ENCODE results near the gene EPB41L4B. TPM values are rescaled to one million over a fixed set of nuclear protein-coding genes. Genes with fewer than 3 reads are reported as not detected.
"Not testable (repeated sequence)": the region's sequence is repeated elsewhere in the genome, so short reads cannot be mapped to it uniquely, and the experiment has no call there.

Gene EPB41L4B
- polyA plus RNA-seq, 2 donors: 0.62 to 1.3 TPM

GRCh38 chr9:109344866-109345265 lies 24.0 kb upstream of the EPB41L4B start:
- Histone ChIP-seq H3K4me3 (ENCODE audit: low read depth in 1 of 2, low read length in 2 of 2) (no peak overlapping the region), H3K27me3 (ENCODE audit: control insufficient read depth in 1 of 2, insufficient read depth in 2 of 2, low read length in 2 of 2) (no peaks in the 10 kb centered on the region), H3K36me3 (ENCODE audit: control insufficient read depth in 2 of 2, insufficient read depth in 2 of 2, low read length in 1 of 2) (no peaks in the 10 kb centered on the region), H3K27ac (ENCODE audit: low read depth in 2 of 2, low read length in 1 of 2) (no peak overlapping the region), H3K4me1 (ENCODE audit: control insufficient read depth in 2 of 2, insufficient read depth in 2 of 2, low read length in 1 of 2) (peaks cover 0 to 8% of the 10 kb centered on the region in 2 donors), H3K9me3 (ENCODE audit: control insufficient read depth in 2 of 2, insufficient read depth in 1 of 2, low read depth in 1 of 2, low read length in 1 of 2) (no peaks in the 10 kb centered on the region)
- WGBS, 2 donors: 62 to 70% methylated on average over 3 of the region's 3 CpGs

GRCh38 chr9:109342878-109343277 lies 22.0 kb upstream of the EPB41L4B start:
- no peaks in the 10 kb centered on the region for H3K27me3 ChIP-seq (ENCODE audit: control insufficient read depth in 1 of 2, insufficient read depth in 2 of 2, low read length in 2 of 2)
- no peaks in the 10 kb centered on the region for H3K9me3 ChIP-seq (ENCODE audit: control insufficient read depth in 2 of 2, insufficient read depth in 1 of 2, low read depth in 1 of 2, low read length in 1 of 2)
- 84 to 85% methylated on average over 4 of the region's 4 CpGs for WGBS, 2 donors
- no peak overlapping the region for H3K27ac ChIP-seq (ENCODE audit: low read depth in 2 of 2, low read length in 1 of 2)
- H3K4me1 ChIP-seq (ENCODE audit: control insufficient read depth in 2 of 2, insufficient read depth in 2 of 2, low read length in 1 of 2): peaks cover 0 to 8% of the 10 kb centered on the region in 2 donors
- H3K36me3 ChIP-seq (ENCODE audit: control insufficient read depth in 2 of 2, insufficient read depth in 2 of 2, low read length in 1 of 2): no peaks in the 10 kb centered on the region
- no peak overlapping the region for H3K4me3 ChIP-seq (ENCODE audit: low read depth in 1 of 2, low read length in 2 of 2)

- Histone ChIP-seq H3K4me1 (ENCODE audit: control insufficient read depth in 2 of 2, insufficient read depth in 2 of 2, low read length in 1 of 2) (peaks cover 0 to 8% of the 10 kb centered on the region in 2 donors), H3K27ac (ENCODE audit: low read depth in 2 of 2, low read length in 1 of 2) (no peak overlapping the region), H3K4me3 (ENCODE audit: low read depth in 1 of 2, low read length in 2 of 2) (no peak overlapping the region), H3K27me3 (ENCODE audit: control insufficient read depth in 1 of 2, insufficient read depth in 2 of 2, low read length in 2 of 2) (no peaks in the 10 kb centered on the region), H3K9me3 (ENCODE audit: control insufficient read depth in 2 of 2, insufficient read depth in 1 of 2, low read depth in 1 of 2, low read length in 1 of 2) (no peaks in the 10 kb centered on the region), H3K36me3 (ENCODE audit: control insufficient read depth in 2 of 2, insufficient read depth in 2 of 2, low read length in 1 of 2) (no peaks in the 10 kb centered on the region)
- whole genome bisulfite sequencing, 2 donors: 32 to 42% methylated on average over 6 of the region's 6 CpGs
Measured at GRCh38 chr9:109341561-109341960, 20.7 kb upstream of the EPB41L4B start.

- not testable (repeated sequence) for H3K27me3 ChIP-seq (ENCODE audit: control insufficient read depth in 1 of 2, insufficient read depth in 2 of 2, low read length in 2 of 2); H3K36me3 ChIP-seq (ENCODE audit: control insufficient read depth in 2 of 2, insufficient read depth in 2 of 2, low read length in 1 of 2); H3K4me1 ChIP-seq (ENCODE audit: control insufficient read depth in 2 of 2, insufficient read depth in 2 of 2, low read length in 1 of 2); H3K9me3 ChIP-seq (ENCODE audit: control insufficient read depth in 2 of 2, insufficient read depth in 1 of 2, low read depth in 1 of 2, low read length in 1 of 2); H3K4me3 ChIP-seq (ENCODE audit: low read depth in 1 of 2, low read length in 2 of 2); H3K27ac ChIP-seq (ENCODE audit: low read depth in 2 of 2, low read length in 1 of 2)
- 66 to 79% methylated on average over 7 of the region's 7 CpGs for WGBS, 2 donors
Measured at GRCh38 chr9:109340979-109341378, 20.1 kb upstream of the EPB41L4B start.

GRCh38 chr9:109336409-109336808 lies 15.6 kb upstream of the EPB41L4B start:
- no peaks in the 10 kb centered on the region for H3K36me3 ChIP-seq (ENCODE audit: control insufficient read depth in 2 of 2, insufficient read depth in 2 of 2, low read length in 1 of 2)
- no peak overlapping the region for H3K4me3 ChIP-seq (ENCODE audit: low read depth in 1 of 2, low read length in 2 of 2)
- H3K27ac ChIP-seq (ENCODE audit: low read depth in 2 of 2, low read length in 1 of 2): no peak overlapping the region
- peaks cover 0 to 2% of the 10 kb centered on the region in 2 donors for H3K4me1 ChIP-seq (ENCODE audit: control insufficient read depth in 2 of 2, insufficient read depth in 2 of 2, low read length in 1 of 2)
- H3K27me3 ChIP-seq (ENCODE audit: control insufficient read depth in 1 of 2, insufficient read depth in 2 of 2, low read length in 2 of 2): no peaks in the 10 kb centered on the region
- H3K9me3 ChIP-seq (ENCODE audit: control insufficient read depth in 2 of 2, insufficient read depth in 1 of 2, low read depth in 1 of 2, low read length in 1 of 2): no peaks in the 10 kb centered on the region
- WGBS, 2 donors: 82 to 86% methylated on average over 3 of the region's 3 CpGs

- Histone ChIP-seq H3K4me1 (ENCODE audit: control insufficient read depth in 2 of 2, insufficient read depth in 2 of 2, low read length in 1 of 2) (no peaks in the 10 kb centered on the region), H3K9me3 (ENCODE audit: control insufficient read depth in 2 of 2, insufficient read depth in 1 of 2, low read depth in 1 of 2, low read length in 1 of 2) (no peaks in the 10 kb centered on the region), H3K36me3 (ENCODE audit: control insufficient read depth in 2 of 2, insufficient read depth in 2 of 2, low read length in 1 of 2) (no peaks in the 10 kb centered on the region), H3K4me3 (ENCODE audit: low read depth in 1 of 2, low read length in 2 of 2) (no peak overlapping the region), H3K27ac (ENCODE audit: low read depth in 2 of 2, low read length in 1 of 2) (no peak overlapping the region), H3K27me3 (ENCODE audit: control insufficient read depth in 1 of 2, insufficient read depth in 2 of 2, low read length in 2 of 2) (no peaks in the 10 kb centered on the region)
- WGBS, 2 donors: 76 to 82% methylated on average over 2 of the region's 2 CpGs
Measured at GRCh38 chr9:109335929-109336328, 15.1 kb upstream of the EPB41L4B start.

- 78 to 82% methylated on average over 7 of the region's 7 CpGs for WGBS, 2 donors
- H3K9me3 ChIP-seq (ENCODE audit: control insufficient read depth in 2 of 2, insufficient read depth in 1 of 2, low read depth in 1 of 2, low read length in 1 of 2): no peaks in the 10 kb centered on the region
- H3K36me3 ChIP-seq (ENCODE audit: control insufficient read depth in 2 of 2, insufficient read depth in 2 of 2, low read length in 1 of 2): no peaks in the 10 kb centered on the region
- H3K4me3 ChIP-seq (ENCODE audit: low read depth in 1 of 2, low read length in 2 of 2): no peak overlapping the region
- no peaks in the 10 kb centered on the region for H3K27me3 ChIP-seq (ENCODE audit: control insufficient read depth in 1 of 2, insufficient read depth in 2 of 2, low read length in 2 of 2)
- peaks cover 1 to 2% of the 10 kb centered on the region in 2 donors for H3K4me1 ChIP-seq (ENCODE audit: control insufficient read depth in 2 of 2, insufficient read depth in 2 of 2, low read length in 1 of 2)
- no peak overlapping the region for H3K27ac ChIP-seq (ENCODE audit: low read depth in 2 of 2, low read length in 1 of 2)
Measured at GRCh38 chr9:109335121-109335520, 14.3 kb upstream of the EPB41L4B start.

GRCh38 chr9:109331353-109331752 lies 10.5 kb upstream of the EPB41L4B start:
- Histone ChIP-seq H3K4me3 (ENCODE audit: low read depth in 1 of 2, low read length in 2 of 2) (no peak overlapping the region), H3K4me1 (ENCODE audit: control insufficient read depth in 2 of 2, insufficient read depth in 2 of 2, low read length in 1 of 2) (peaks cover 3 to 7% of the 10 kb centered on the region in 2 donors), H3K36me3 (ENCODE audit: control insufficient read depth in 2 of 2, insufficient read depth in 2 of 2, low read length in 1 of 2) (no peaks in the 10 kb centered on the region), H3K27ac (ENCODE audit: low read depth in 2 of 2, low read length in 1 of 2) (peak overlapping the region; percentile 38 to 80), H3K9me3 (ENCODE audit: control insufficient read depth in 2 of 2, insufficient read depth in 1 of 2, low read depth in 1 of 2, low read length in 1 of 2) (no peaks in the 10 kb centered on the region), H3K27me3 (ENCODE audit: control insufficient read depth in 1 of 2, insufficient read depth in 2 of 2, low read length in 2 of 2) (no peaks in the 10 kb centered on the region)
- WGBS, 2 donors: 24 to 28% methylated on average over 5 of the region's 5 CpGs

- Histone ChIP-seq H3K36me3 (ENCODE audit: control insufficient read depth in 2 of 2, insufficient read depth in 2 of 2, low read length in 1 of 2) (no peaks in the 10 kb centered on the region), H3K4me3 (ENCODE audit: low read depth in 1 of 2, low read length in 2 of 2) (no peak overlapping the region), H3K27me3 (ENCODE audit: control insufficient read depth in 1 of 2, insufficient read depth in 2 of 2, low read length in 2 of 2) (no peaks in the 10 kb centered on the region), H3K4me1 (ENCODE audit: control insufficient read depth in 2 of 2, insufficient read depth in 2 of 2, low read length in 1 of 2) (peaks cover 3 to 7% of the 10 kb centered on the region in 2 donors), H3K27ac (ENCODE audit: low read depth in 2 of 2, low read length in 1 of 2) (peak overlapping the region; percentile 79 to 90), H3K9me3 (ENCODE audit: control insufficient read depth in 2 of 2, insufficient read depth in 1 of 2, low read depth in 1 of 2, low read length in 1 of 2) (no peaks in the 10 kb centered on the region)
- WGBS, 2 donors: 36 to 50% methylated on average over 11 of the region's 11 CpGs
Measured at GRCh38 chr9:109329638-109330258, 8.9 kb upstream of the EPB41L4B start.

GRCh38 chr9:109328978-109329637 lies 8.2 kb upstream of the EPB41L4B start:
- WGBS, 2 donors: 28 to 34% methylated on average over 12 of the region's 12 CpGs
- Histone ChIP-seq H3K27ac (ENCODE audit: low read depth in 2 of 2, low read length in 1 of 2) (peak overlapping the region; percentile 79 to 90), H3K4me3 (ENCODE audit: low read depth in 1 of 2, low read length in 2 of 2) (no peak overlapping the region), H3K4me1 (ENCODE audit: control insufficient read depth in 2 of 2, insufficient read depth in 2 of 2, low read length in 1 of 2) (peaks cover 3 to 7% of the 10 kb centered on the region in 2 donors), H3K27me3 (ENCODE audit: control insufficient read depth in 1 of 2, insufficient read depth in 2 of 2, low read length in 2 of 2) (no peaks in the 10 kb centered on the region), H3K36me3 (ENCODE audit: control insufficient read depth in 2 of 2, insufficient read depth in 2 of 2, low read length in 1 of 2) (no peaks in the 10 kb centered on the region), H3K9me3 (ENCODE audit: control insufficient read depth in 2 of 2, insufficient read depth in 1 of 2, low read depth in 1 of 2, low read length in 1 of 2) (no peaks in the 10 kb centered on the region)
